ENCODE measurements around the gene TMEM151B. TPM values are rescaled to one million over a fixed set of nuclear protein-coding genes. Genes with fewer than 3 reads are reported as not detected.
A peak's percentile ranks its signal among the peaks of the same experiment; 100 is the strongest.

The TMEM151B gene
- total and polyA plus RNA-seq, 5 experiments from 2014 or later: not detected

- POLR2A ChIA-PET: interaction anchor here (0.6 to 6.1 kb wide), 20 partner anchors 9 to 1501 kb away, joined by 3 to 156 read pairs (median 6); partner anchors contain the start of genes CDC5L, GTPBP2, MRPL14 and SLC29A1
- ATAC-seq (peak; percentile 56), DNase-seq (peak; percentile 73 to 92 (median 82))
- Mint-ChIP-seq H3K4me1 (peaks cover 35 to 61% (median 56%) of the 10 kb centered on the region in 4 donors), H3K27ac (peak overlapping the region; percentile 94 to 100 (median 98)), H3K9me3 (peaks cover 0 to 4% (median 0%) of the 10 kb centered on the region in 9 donors), H3K27me3 (peaks cover 0 to 3% (median 0%) of the 10 kb centered on the region in 5 donors), H3K4me3 (peak overlapping the region; percentile 90 to 100 (median 98)), H3K36me3 (peaks cover 13 to 50% (median 27%) of the 10 kb centered on the region in 3 donors)
Observed at GRCh38 chr6:44247338-44248302, 22.6 kb upstream of the TMEM151B start.

- peaks cover 0 to 4% (median 0%) of the 10 kb centered on the region in 9 donors for H3K9me3 Mint-ChIP-seq
- POLR2A ChIA-PET: interaction anchor here (1.0 to 6.1 kb wide), 7 partner anchors 8 to 24 kb away, joined by 3 to 156 read pairs (median 27); partner anchors contain the start of genes SLC29A1, SLC35B2 and TMEM151B
- H3K4me1 Mint-ChIP-seq: peaks cover 41 to 71% (median 65%) of the 10 kb centered on the region in 4 donors
- H3K27me3 Mint-ChIP-seq: peaks cover 0 to 3% (median 0%) of the 10 kb centered on the region in 5 donors
- peak overlapping the region; percentile 43 to 100 (median 97) for H3K27ac Mint-ChIP-seq
- DNase-seq (no peak), ATAC-seq (no peak)
- peak overlapping the region; percentile 90 to 100 (median 98) for H3K4me3 Mint-ChIP-seq
- H3K36me3 Mint-ChIP-seq: peaks cover 13 to 60% (median 33%) of the 10 kb centered on the region in 3 donors
Observed at GRCh38 chr6:44248579-44248978, 21.7 kb upstream of the TMEM151B start.

DNA sequence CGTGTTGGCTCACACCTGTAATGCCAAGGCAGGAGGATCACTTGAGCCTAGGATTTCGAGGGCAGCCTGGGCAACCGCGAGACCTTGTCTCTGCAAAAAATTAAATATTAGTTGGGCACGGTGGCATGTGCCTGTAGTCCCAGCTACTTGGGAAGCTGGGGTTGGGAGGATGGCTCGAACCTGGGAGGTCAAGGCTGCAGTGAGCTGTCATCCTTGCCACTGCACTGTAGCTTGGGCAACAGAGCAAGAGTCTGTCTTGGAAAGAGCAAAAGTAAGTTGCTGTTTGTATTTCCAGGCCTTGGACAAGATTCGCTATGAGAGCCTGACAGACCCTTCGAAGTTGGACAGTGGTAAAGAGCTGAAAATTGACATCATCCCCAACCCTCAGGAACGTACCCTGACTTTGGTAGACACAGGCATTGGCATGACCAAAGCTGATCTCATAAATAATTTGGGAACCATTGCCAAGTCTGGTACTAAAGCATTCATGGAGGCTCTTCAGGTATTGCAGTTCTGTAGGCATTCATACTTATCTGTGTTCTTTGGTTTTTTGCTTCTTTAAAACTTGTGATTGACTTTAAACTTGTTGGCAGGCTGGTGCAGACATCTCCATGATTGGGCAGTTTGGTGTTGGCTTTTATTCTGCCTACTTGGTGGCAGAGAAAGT, 21.0 kb upstream of the TMEM151B start:
- DNase-seq (no peak), ATAC-seq (no peak)
- peaks cover 44 to 77% (median 69%) of the 10 kb centered on the region in 4 donors for H3K4me1 Mint-ChIP-seq
- H3K27ac Mint-ChIP-seq: peak overlapping the region in 9 of 10 donors; percentile 3 to 100 (median 78)
- peaks cover 13 to 65% (median 33%) of the 10 kb centered on the region in 3 donors for H3K36me3 Mint-ChIP-seq
- H3K27me3 Mint-ChIP-seq: peaks cover 0 to 3% (median 0%) of the 10 kb centered on the region in 5 donors
- H3K4me3 Mint-ChIP-seq: peak overlapping the region; percentile 90 to 100 (median 98)
- POLR2A ChIA-PET: interaction anchor here (1.1 to 6.1 kb wide), 3 partner anchors 7 to 14 kb away, joined by 3 to 156 read pairs (median 54); partner anchors contain the start of gene SLC35B2
- peaks cover 0 to 4% (median 0%) of the 10 kb centered on the region in 9 donors for H3K9me3 Mint-ChIP-seq

- H3K9me3 Mint-ChIP-seq: peaks cover 0 to 4% (median 0%) of the 10 kb centered on the region in 9 donors
- no peak for ATAC-seq
- no peak for DNase-seq
- POLR2A ChIA-PET: no interaction called here
- peaks cover 49 to 85% (median 76%) of the 10 kb centered on the region in 4 donors for H3K4me1 Mint-ChIP-seq
- peak overlapping the region in 9 of 10 donors; percentile 2 to 99 (median 45) for H3K27ac Mint-ChIP-seq
- H3K36me3 Mint-ChIP-seq: peaks cover 13 to 75% (median 37%) of the 10 kb centered on the region in 3 donors
- H3K4me3 Mint-ChIP-seq: peak overlapping the region in 7 of 10 donors; percentile 4 to 100 (median 76)
- H3K27me3 Mint-ChIP-seq: peaks cover 0 to 3% (median 0%) of the 10 kb centered on the region in 5 donors
Observed at GRCh38 chr6:44250067-44250717, 20.1 kb upstream of the TMEM151B start.

DNA sequence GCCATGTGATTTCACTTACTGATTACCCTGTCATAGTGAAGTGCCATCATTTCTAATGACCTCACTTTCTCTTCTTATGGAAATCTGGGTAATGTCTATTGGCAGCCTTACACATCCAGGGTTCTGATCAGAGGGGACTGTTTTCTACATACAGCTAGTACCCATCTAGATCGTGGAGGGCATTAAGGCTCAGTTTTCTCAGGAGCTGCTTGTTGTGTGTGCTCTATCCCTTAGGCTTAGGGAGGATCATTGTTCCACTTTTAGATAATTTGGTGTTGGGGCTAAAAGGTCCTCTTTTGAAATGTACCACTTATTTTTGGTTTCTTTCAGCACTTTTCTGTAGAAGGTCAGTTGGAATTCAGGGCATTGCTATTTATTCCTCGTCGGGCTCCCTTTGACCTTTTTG, 19.5 kb upstream of the TMEM151B start:
- peaks cover 48 to 85% (median 76%) of the 10 kb centered on the region in 4 donors for H3K4me1 Mint-ChIP-seq

DNA sequence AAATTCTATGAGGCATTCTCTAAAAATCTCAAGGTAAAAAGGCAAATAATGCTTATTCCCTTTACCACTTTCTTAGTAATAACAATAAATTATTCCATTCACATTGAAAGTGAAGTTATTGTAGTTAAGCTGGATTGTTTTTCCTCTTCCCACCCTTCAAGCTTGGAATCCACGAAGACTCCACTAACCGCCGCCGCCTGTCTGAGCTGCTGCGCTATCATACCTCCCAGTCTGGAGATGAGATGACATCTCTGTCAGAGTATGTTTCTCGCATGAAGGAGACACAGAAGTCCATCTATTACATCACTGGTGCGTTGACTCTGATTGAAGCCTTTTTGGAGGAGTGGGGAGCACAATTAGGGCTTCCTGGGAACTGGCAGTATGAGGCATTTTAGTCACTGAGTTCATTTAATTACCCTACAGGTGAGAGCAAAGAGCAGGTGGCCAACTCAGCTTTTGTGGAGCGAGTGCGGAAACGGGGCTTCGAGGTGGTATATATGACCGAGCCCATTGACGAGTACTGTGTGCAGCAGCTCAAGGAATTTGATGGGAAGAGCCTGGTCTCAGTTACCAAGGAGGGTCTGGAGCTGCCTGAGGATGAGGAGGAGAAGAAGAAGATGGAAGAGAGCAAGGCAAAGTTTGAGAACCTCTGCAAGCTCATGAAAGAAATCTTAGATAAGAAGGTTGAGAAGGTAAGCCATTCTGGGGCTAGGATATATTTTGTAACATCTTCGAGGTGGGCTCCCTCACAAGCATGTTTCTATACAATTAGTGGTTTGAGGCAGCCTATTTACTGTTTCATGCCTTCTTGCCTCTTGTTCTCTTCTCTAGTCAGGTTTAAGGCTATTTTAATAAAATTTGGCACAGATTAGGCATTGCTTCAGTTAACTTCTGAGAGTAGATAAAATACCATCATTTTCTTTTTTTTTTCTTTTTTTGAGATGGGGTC, 18.4 kb upstream of the TMEM151B start:
- H3K4me1 Mint-ChIP-seq: peaks cover 55 to 90% (median 82%) of the 10 kb centered on the region in 4 donors
- peaks cover 0 to 2% (median 0%) of the 10 kb centered on the region in 5 donors for H3K27me3 Mint-ChIP-seq
- DNase-seq (no peak), ATAC-seq (no peak)
- peak overlapping the region in 7 of 10 donors; percentile 4 to 99 (median 37) for H3K27ac Mint-ChIP-seq
- H3K4me3 Mint-ChIP-seq: peak overlapping the region in 5 of 10 donors; percentile 5 to 48 (median 15)
- POLR2A ChIA-PET: interaction anchor here (1.4 kb wide), 1 partner anchor 10 kb away, joined by 3 read pairs; no protein-coding TSS in a partner anchor
- H3K36me3 Mint-ChIP-seq: peaks cover 11 to 83% (median 37%) of the 10 kb centered on the region in 3 donors
- H3K9me3 Mint-ChIP-seq: peaks cover 0 to 2% (median 0%) of the 10 kb centered on the region in 9 donors

More for the DNA sequence above, 19.5 kb upstream of the TMEM151B start:
- H3K9me3 Mint-ChIP-seq: peaks cover 0 to 4% (median 0%) of the 10 kb centered on the region in 9 donors
- peaks cover 13 to 80% (median 37%) of the 10 kb centered on the region in 3 donors for H3K36me3 Mint-ChIP-seq
- DNase-seq: no peak
- H3K27me3 Mint-ChIP-seq: peaks cover 0 to 3% (median 0%) of the 10 kb centered on the region in 5 donors
- POLR2A ChIA-PET: interaction anchor here (1.4 kb wide), 1 partner anchor 9 kb away, joined by 3 read pairs; no protein-coding TSS in a partner anchor
- peak overlapping the region in 1 of 10 donors; percentile 100 for H3K4me3 Mint-ChIP-seq
- H3K27ac Mint-ChIP-seq: peak overlapping the region in 3 of 10 donors; percentile 27 to 99 (median 56)
- no peak for ATAC-seq

- Mint-ChIP-seq H3K36me3 (peaks cover 8 to 74% (median 32%) of the 10 kb centered on the region in 3 donors), H3K27me3 (no peaks in the 10 kb centered on the region), H3K9me3 (no peaks in the 10 kb centered on the region), H3K27ac (peak overlapping the region in 9 of 10 donors; percentile 1 to 93 (median 45)), H3K4me1 (peaks cover 56 to 89% (median 84%) of the 10 kb centered on the region in 4 donors), H3K4me3 (peak overlapping the region in 2 of 10 donors; percentile 18 to 62)
- DNase-seq (peak in 8 of 10 donors; percentile 49 to 71 (median 54)), ATAC-seq (peak in 1 of 2 donors; percentile 18)
- POLR2A ChIA-PET: interaction anchor here (0.5 to 5.9 kb wide), 4 partner anchors 7 to 1506 kb away, joined by 3 to 156 read pairs (median 3); partner anchors contain the start of gene HSP90AB1
Observed at GRCh38 chr6:44253307-44254101, 16.7 kb upstream of the TMEM151B start.

- Mint-ChIP-seq H3K4me3 (peak overlapping the region in 6 of 10 donors; percentile 22 to 85 (median 71)), H3K27ac (peak overlapping the region in 9 of 10 donors; percentile 19 to 93 (median 74)), H3K4me1 (peaks cover 50 to 87% (median 78%) of the 10 kb centered on the region in 4 donors), H3K9me3 (no peaks in the 10 kb centered on the region), H3K27me3 (no peaks in the 10 kb centered on the region), H3K36me3 (peaks cover 8 to 69% (median 27%) of the 10 kb centered on the region in 3 donors)
- DNase-seq (no peak), ATAC-seq (no peak)
- POLR2A ChIA-PET: interaction anchor here (0.5 to 5.9 kb wide), 6 partner anchors 8 to 1507 kb away, joined by 3 to 156 read pairs (median 3); partner anchors contain the start of gene HSP90AB1
Observed at GRCh38 chr6:44254191-44255104, 15.8 kb upstream of the TMEM151B start.

Data from naive thymus-derived CD8-positive, alpha-beta T cell (primary cell).